Omental fat pad (tissue), 4 donors: ENCODE data around the gene EP300. TPM values are rescaled to one million over a fixed set of nuclear protein-coding genes. Genes with fewer than 3 reads are reported as not detected.

Source experiments
- ATAC-seq: fragments of 150-250 bp; one replicate; pipeline ENCODE4 v1.9.1; 2016; ENCODE audit warnings: mild to moderate bottlenecking, moderate library complexity; ENCODE audit not compliant: low FRiP score
- DNase-seq: peaks from one replicate; pipeline ENCODE4 v3.0.0-alpha.2; 2019; ENCODE audit warnings: low spot score
- CTCF ChIP-seq, 3 donors: fragments of 450-650 bp; IDR thresholded peaks; one replicate each; pipeline ENCODE4 v1.5.1; 2016 to 2017; ENCODE audit warnings: antibody characterized with exemption in 3 of 3, mild to moderate bottlenecking in 3 of 3, moderate library complexity in 2 of 3
- total RNA-seq, 4 donors: library from RNA; depleted of rRNA; stranded (reverse); fragments of >200 nt; gene quantifications; one replicate each; pipeline ENCODE4 v1.1.0, GENCODE V29; 2016

Gene EP300
- total RNA-seq, 4 donors from 2014 or later: 49.6 to 68.3 (median 58.7) TPM

GRCh38 chr22:41152902-41153301 is 60.5 kb downstream of the EP300 start:
- no peak for TF ChIP-seq CTCF (IDR thresholded peaks at IDR 0.05)
- DNase-seq (no peak), ATAC-seq (no peak)

GRCh38 chr22:41157083-41157482 is 64.7 kb downstream of the EP300 start:
- no peak for DNase-seq
- TF ChIP-seq CTCF (IDR thresholded peaks at IDR 0.05): no peak
- no peak for ATAC-seq

- no peak for DNase-seq
- TF ChIP-seq CTCF (IDR thresholded peaks at IDR 0.05): no peak
- ATAC-seq: no peak
Measured at GRCh38 chr22:41169157-41169556, 76.8 kb downstream of the EP300 start.

- no peak for TF ChIP-seq CTCF (IDR thresholded peaks at IDR 0.05)
- DNase-seq (no peak), ATAC-seq (no peak)
Measured at GRCh38 chr22:41171996-41172395, 79.6 kb downstream of the EP300 start.

- TF ChIP-seq CTCF (IDR thresholded peaks at IDR 0.05): no peak
- ATAC-seq: no peak
- no peak for DNase-seq
Measured at GRCh38 chr22:41175546-41175945, 83.2 kb downstream of the EP300 start.

GRCh38 chr22:41177040-41177621 is 84.7 kb downstream of the EP300 start:
- TF ChIP-seq CTCF (IDR thresholded peaks at IDR 0.05): no peak
- ATAC-seq (no peak), DNase-seq (no peak)

- DNase-seq (no peak), ATAC-seq (no peak)
- TF ChIP-seq CTCF (IDR thresholded peaks at IDR 0.05): no peak
Measured at GRCh38 chr22:41177622-41178424, 85.4 kb downstream of the EP300 start.
